OCI-LY7 (cell line): ENCODE data around the gene PPID. TPM values are rescaled to one million over a fixed set of nuclear protein-coding genes. Genes with fewer than 3 reads are reported as not detected.
A peak's percentile ranks its signal among the peaks of the same experiment; 100 is the strongest.

Source experiments
- BruUV-seq: library from RNA; stranded (reverse); fragments of 400-500 nt; replicated peaks from 2 replicates; lab custom pipeline; 2021; lab: Mats Ljungman, UMichigan
- CTCF ChIA-PET: fragments of 300-600 bp; sonication (Branson Sonifier 250); formaldehyde crosslinking; loops from one replicate; lab custom pipeline; 2022; ENCODE audit warnings: antibody characterized with exemption; ENCODE audit not compliant: unreplicated experiment; lab: Charles Lee
- POLR2A ChIA-PET: fragments of 300-600 bp; sonication (Branson Sonifier 250); formaldehyde crosslinking; loops from one replicate; lab custom pipeline; 2022; ENCODE audit warnings: antibody characterized with exemption; lab: Charles Lee
- DNase-seq: peaks from one replicate; pipeline ENCODE4 v3.0.0-alpha.2; 2015; ENCODE audit warnings: low spot score
- H2AFZ ChIP-seq: fragments of 200-600 bp; sonication (generic), shearing (Covaris generic); 2 replicates; pipeline ENCODE4 v1.6.1; 2014; ENCODE audit warnings: mild to moderate bottlenecking, antibody characterized with exemption, low read length, moderate library complexity
- H3K27ac ChIP-seq: fragments of 200-600 bp; sonication (generic); 2 replicates; pipeline ENCODE4 v1.5.1; 2014; ENCODE audit warnings: mixed run types, low read depth, mild to moderate bottlenecking, moderate library complexity, low read length, inconsistent platforms; ENCODE audit not compliant: poor library complexity, severe bottlenecking
- H3K36me3 ChIP-seq: fragments of 200-600 bp; sonication (generic); 2 replicates; pipeline ENCODE4 v1.6.1; 2014; ENCODE audit warnings: mild to moderate bottlenecking, antibody characterized with exemption, low read length, moderate library complexity, mixed read lengths; ENCODE audit not compliant: insufficient read depth
- H3K4me1 ChIP-seq: fragments of 200-600 bp; sonication (generic); 2 replicates; pipeline ENCODE4 v1.5.1; 2014; ENCODE audit warnings: mild to moderate bottlenecking, low read length; ENCODE audit not compliant: insufficient read depth, poor library complexity, severe bottlenecking
- H3K4me2 ChIP-seq: fragments of 200-600 bp; sonication (generic); 2 replicates; pipeline ENCODE4 v1.6.1; 2014; ENCODE audit warnings: mild to moderate bottlenecking, low read length
- H3K4me3 ChIP-seq: fragments of 200-600 bp; sonication (generic); 2 replicates; pipeline ENCODE4 v1.5.1; 2014; ENCODE audit warnings: mild to moderate bottlenecking, low read depth, low read length; ENCODE audit not compliant: poor library complexity, severe bottlenecking
- H3K79me2 ChIP-seq: fragments of 200-600 bp; sonication (generic); 2 replicates; pipeline ENCODE4 v1.6.1; 2016; ENCODE audit warnings: low read depth, mild to moderate bottlenecking, low read length, moderate library complexity, mixed read lengths; ENCODE audit not compliant: insufficient read depth
- H3K9me2 ChIP-seq: fragments of 200-600 bp; sonication (generic); 2 replicates; pipeline ENCODE4 v1.6.1; 2016; ENCODE audit warnings: mild to moderate bottlenecking, low read length, mixed read lengths; ENCODE audit not compliant: insufficient read depth
- H3K9me3 ChIP-seq: fragments of 200-600 bp; sonication (generic); 2 replicates; pipeline ENCODE4 v1.6.1; 2014; ENCODE audit warnings: mild to moderate bottlenecking, mixed run types, low read length, mixed read lengths
- H4K20me1 ChIP-seq: fragments of 200-600 bp; sonication (generic); 2 replicates; pipeline ENCODE4 v1.6.1; 2014; ENCODE audit warnings: mild to moderate bottlenecking, antibody characterized with exemption, low read length, moderate library complexity, mixed read lengths; ENCODE audit not compliant: insufficient read depth
- CTCF ChIP-seq: fragments of 200-600 bp; sonication (generic); conservative IDR thresholded peaks from 2 replicates; pipeline ENCODE4 v1.5.1; 2014; ENCODE audit warnings: mild to moderate bottlenecking, antibody characterized with exemption, low read length, moderate library complexity, mixed read lengths
- EZH2phosphoT487 ChIP-seq: fragments of 200-600 bp; sonication (generic); IDR thresholded peaks from 2 replicates; pipeline ENCODE4 v1.6.1; 2018; ENCODE audit warnings: low read depth, borderline replicate concordance, mild to moderate bottlenecking, mixed run types, antibody characterized with exemption, low read length, moderate library complexity, mixed read lengths
- intact Hi-C: fragments of 100-400 bp; cut with micrococcal nuclease; formaldehyde crosslinking; loops from one replicate; pipeline ENCODE4 v1.10.0; 2022; ENCODE audit not compliant: unreplicated experiment
- total RNA-seq, 2 experiments: library from RNA; depleted of rRNA in 1 of 2; stranded (reverse); fragments of >200 nt in 1 of 2; shearing (Covaris generic) in 1 of 2; gene quantifications; 2 replicates each; pipeline ENCODE4 v1.2.3, GENCODE V29; 2014 to 2022

The PPID gene
- total RNA-seq, 2 experiments from 2014 or later, result 21.2 to 27.3 TPM

GRCh38 chr4:158768555-158769174 is 45.5 kb upstream of the PPID start, which contains the start of gene FNIP2:
Gene FNIP2, plus strand, starts transcription at chr4:158769026. Its CDS starts 187 bp downstream, at chr4:158769213.
- CTCF ChIA-PET, result no interaction called here
- POLR2A ChIA-PET, result no interaction called here
- no TSS peak for BruUV-seq
- peak within 1 kb of the TSS; percentile 5; the same call in 1 of the 2 replicates for H2AFZ ChIP-seq
- no peaks in the 10 kb centered on the region for H3K36me3 ChIP-seq
- H3K9me3 ChIP-seq, result no peaks in the 10 kb centered on the region
- peak within 1 kb of the TSS; percentile 75; the same call in 1 of the 2 replicates for H3K4me2 ChIP-seq
- no peaks in the 10 kb centered on the region for H3K79me2 ChIP-seq
- H4K20me1 ChIP-seq, result no peaks in the 10 kb centered on the region
- no peaks in the 10 kb centered on the region for H3K9me2 ChIP-seq
- peak within 1 kb of the TSS; percentile 62 for H3K4me3 ChIP-seq
- H3K4me1 ChIP-seq, result no peaks in the 10 kb centered on the region
- DNase-seq, result peak; percentile 15
- TF ChIP-seq EZH2phosphoT487 (no peak), CTCF (no peak)
- intact Hi-C loops, result no loop called here
- no peak within 1 kb of the TSS for H3K27ac ChIP-seq

- POLR2A ChIA-PET, result no interaction called here
- H3K4me2 ChIP-seq, result no peak overlapping the region
Measured at GRCh38 chr4:158767451-158767850, 44.3 kb upstream of the PPID start.

More at GRCh38 chr4:158767451-158767850, 44.3 kb upstream of the PPID start:
- CTCF ChIA-PET, result no interaction called here
- Histone ChIP-seq H3K9me2 (no peaks in the 10 kb centered on the region), H3K4me3 (no peak overlapping the region), H2AFZ (no peak overlapping the region), H3K36me3 (no peaks in the 10 kb centered on the region), H4K20me1 (no peaks in the 10 kb centered on the region), H3K27ac (no peak overlapping the region), H3K79me2 (no peaks in the 10 kb centered on the region), H3K9me3 (no peaks in the 10 kb centered on the region), H3K4me1 (no peaks in the 10 kb centered on the region)
- TF ChIP-seq CTCF, result no peak
- no peak for TF ChIP-seq EZH2phosphoT487
- no peak for DNase-seq
- no TSS peak for BruUV-seq
- intact Hi-C loops, result no loop called here
